ENCODE measurements around the gene ELOVL3.

The ELOVL3 gene

DNA sequence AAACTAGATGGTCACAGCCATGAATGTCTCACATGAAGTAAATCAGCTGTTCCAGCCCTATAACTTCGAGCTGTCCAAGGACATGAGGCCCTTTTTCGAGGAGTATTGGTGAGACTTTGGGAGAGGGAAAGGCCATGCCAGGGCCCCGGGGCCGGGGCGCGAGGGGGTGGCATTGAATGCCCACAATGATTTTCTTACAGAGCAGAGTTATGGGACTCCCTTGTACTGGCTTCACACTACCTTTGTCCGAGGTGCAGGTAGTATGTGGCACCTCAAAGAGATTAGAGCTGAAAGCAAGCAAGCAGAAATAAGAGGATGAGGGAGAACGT, 407 bp downstream of the ELOVL3 start:
- no peak for DNase-seq

DNA sequence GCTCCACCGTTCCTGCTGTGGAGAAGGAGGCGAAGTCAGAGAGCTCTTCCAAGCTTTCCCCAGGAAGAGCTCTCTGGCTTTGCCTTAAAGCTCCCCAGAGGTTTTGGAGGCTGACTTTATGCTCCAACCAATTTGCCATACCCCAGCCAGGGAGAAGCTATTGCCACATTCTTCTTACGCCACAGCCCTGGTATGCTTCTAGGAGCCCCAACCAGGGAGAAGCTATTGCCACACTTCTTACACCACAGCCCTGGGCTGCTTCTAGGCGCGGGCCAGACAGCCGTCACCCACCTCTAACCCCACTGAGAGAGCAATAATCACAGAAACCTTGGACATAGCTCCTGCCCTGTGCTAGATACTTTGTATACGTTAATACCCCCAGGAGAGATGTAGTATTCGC, 951 bp downstream of the ELOVL3 start:
- DNase-seq: no peak

DNA sequence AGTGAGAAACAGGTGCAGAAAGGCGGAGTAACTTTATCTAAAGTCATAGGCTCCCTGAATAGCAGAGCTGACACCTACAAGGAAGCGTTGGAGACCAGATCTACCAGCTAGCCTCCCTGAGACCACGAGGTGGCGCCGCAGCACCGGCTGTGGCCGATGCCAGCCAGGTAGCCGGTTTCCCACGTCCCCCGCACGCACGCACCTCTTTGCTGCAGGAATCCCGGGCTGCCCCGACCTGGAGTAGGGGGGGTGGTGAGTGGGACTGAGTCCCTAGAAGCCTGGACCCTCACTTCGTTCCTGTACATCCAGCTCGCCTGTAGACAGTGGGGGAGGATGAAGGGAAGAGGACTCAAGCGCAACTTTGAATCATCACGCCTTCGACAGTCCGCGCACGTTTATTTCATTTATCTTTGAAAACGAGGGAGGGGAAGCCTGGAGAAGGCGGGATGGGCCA, 3.7 kb downstream of the ELOVL3 start:
- DNase-seq: peak in 54 of 56 donors; percentile 7 to 87 (median 59)

DNA sequence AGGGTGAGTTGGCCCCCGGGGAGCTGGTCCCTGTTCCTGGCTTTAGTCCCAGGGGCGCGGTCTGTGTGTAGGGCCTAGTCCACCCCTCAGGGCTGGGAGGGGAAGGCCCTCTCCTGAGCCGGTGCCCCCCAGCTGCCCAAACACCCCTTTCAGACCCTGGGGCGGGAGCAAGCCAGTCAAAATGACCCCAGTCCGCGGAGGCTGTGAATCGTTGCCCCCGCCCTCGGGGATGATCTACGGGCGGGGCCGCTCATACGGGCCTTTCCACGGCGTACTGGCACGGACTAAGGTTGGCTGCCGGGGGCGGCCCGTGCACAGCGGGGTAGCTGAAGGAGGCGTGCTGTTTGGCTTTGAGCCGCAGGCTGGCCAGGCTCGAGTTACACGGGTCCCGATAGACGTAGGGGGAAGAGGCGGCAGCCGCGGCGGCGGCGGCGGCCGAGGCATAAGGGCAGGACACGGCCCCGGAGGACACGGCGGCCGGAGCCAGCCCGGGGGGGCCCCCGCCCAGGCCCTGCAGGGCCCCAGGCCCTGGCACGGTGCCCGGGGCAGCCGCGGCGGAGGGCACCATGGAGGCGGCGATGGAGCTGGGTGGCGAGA, 4.3 kb downstream of the ELOVL3 start:
- peak in 1 of 56 donors; percentile 23 for DNase-seq

DNA sequence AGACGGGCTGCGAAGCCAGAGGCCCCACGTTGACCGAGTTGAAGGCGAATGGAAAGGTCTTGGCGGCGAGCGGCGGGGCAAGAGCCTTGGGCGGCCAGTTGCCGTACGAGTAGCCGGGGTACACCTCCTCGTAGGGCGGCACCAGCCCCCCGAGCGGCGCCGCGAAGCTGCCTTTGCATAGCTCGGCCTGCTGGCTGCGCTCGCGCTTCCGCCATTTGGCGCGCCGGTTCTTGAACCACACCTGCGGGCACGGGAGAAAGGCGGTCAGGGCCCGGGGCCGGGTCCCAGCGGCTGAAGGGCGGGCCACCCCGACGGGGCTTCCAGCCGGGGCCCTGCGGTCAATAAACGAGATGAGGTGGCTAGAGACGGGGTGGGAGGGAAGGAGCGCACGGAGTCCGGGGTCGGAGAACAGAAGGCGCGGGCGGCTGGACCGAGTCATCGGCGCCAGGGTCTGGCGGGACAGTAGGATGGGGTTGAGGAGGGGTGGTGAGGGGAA, 4.8 kb downstream of the ELOVL3 start:
- peak in 1 of 56 donors; percentile 11 for DNase-seq

DNA sequence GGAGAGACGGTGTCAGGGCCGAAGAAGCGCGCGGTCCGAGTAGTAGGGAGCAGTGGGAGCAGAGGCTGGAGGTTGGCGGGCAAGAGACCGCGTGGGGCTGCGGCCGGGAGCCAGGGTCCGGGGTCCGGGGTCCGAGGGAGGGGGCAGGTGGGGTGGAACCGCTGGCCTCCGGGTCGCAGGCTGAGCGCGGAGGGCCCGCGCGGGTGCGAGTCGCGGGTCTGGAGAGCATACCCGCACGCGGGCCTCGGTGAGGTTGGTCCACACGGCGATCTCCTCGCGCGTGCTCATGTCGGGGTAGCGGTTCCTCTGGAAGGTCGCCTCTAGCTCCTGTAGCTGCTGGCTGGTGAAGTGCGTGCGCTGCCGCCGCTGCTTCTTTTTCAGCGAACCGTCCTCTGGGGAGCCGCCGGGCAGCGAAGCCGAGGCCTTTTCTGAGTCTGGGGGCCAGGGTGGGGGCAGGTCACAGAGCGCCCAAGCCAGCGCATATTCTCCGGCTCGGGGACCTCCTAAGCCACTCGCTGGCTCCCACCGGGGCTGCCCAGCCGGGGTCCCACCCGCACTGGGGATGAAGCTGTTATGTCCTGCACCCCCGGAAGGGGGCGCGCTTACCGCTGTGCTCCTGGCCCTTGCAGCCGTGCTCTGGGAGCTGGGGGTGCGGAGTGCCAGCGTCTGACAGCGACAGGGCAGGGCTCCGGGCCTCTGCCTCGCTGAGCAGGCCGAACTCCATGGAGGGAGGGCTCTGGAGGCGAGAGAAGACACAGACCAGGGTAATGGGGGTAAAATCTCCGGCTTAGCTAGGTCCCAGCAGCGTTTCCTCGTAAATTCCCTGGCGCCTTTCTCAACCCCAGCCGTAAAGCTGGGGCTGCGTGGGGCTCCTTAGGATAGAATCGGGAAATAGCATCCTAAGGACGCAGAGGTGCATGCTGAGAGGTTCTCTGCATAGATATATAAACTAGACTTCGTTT, 5.5 kb downstream of the ELOVL3 start:
- DNase-seq: peak in 1 of 56 donors; percentile 18

DNA sequence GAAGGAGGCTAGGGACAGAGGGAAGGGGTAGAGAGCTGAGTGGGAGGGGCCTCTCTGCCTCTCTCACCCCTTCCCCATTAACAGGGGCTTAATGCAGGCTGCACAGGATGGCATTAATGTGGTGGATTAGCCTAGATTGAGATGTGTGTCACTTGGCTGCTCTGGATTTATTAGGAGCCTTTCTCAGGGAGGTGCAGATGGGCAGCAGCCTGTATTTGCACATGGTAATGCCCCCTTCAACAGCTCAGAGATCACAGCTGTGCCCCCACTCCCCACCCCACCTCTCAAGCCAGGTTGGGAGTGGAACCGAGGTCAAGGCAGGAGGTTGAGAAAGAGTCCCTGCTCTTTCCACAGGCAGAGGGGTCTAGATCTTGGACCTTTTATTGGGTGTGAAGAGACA, 7.9 kb downstream of the ELOVL3 start:
- DNase-seq: no peak

DNA sequence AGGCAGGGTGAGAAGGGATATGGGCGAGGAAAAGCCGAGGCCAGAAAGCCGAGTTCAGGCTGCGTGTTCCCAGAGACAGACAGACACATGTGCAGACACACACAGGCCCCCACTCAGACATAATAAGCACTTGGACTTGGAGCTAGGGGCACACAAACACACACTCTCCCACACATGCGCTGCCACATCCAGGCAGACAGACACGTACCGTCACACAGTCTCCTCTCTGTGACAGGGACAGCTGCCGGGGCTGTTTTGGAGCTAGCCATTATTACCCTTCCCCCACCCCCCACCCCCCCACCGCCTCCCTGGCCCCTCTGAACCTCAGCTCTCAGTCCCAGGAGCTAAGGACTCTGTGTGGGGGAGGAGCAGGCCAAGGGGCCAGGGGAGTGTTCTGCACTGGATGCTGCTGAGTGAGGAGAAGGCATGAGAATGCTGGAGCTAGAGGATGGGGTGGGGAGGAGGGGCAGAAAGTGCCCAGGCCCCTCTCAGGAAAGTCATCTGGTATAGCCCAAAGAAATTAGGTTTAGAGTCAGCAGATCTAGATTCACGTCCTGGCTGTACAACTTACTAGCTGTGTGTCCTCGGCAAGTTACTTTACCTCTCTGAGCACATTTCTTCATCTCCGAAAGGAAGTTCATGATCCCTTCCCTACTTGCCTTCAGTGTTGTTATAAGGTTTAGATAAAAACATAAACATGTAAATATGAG, 8.9 kb downstream of the ELOVL3 start:
- DNase-seq: no peak

DNA sequence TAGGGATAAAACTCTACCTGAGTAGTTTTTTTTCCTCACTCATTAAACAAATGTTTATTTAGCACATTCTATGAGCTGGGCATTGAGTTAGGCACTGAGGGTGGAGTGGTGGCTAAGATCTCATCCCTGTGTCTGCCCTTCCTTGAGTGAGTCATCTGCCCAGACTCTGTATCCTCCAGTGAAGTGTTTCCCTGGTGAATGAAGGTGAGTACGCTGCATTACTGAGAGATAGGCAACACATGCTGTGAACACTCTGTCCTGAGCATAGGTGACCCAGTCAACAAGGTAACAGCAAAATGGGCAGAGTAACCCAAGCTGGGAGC, 9.5 kb downstream of the ELOVL3 start:
- DNase-seq: no peak

DNA sequence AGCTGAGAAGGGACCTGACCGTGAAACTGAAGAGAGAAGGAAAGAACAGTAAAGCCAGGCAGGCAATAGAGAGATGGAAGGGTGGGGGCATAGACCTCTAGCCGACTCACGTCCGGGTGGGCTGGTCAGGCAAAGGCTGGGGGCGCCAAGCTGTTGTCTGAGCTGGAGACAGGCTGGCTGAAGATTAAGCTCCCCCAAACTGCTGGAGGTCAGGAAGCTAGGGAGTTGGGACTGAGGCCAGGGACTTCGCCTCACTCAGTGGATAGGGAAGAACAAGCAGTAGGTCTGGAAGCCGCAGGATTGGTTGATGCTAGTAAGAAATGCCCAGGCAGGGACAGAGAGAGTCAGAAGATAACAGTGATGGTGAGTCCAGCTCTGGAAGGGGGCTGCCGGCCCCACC, 9.9 kb downstream of the ELOVL3 start:
- DNase-seq: no peak

DNA sequence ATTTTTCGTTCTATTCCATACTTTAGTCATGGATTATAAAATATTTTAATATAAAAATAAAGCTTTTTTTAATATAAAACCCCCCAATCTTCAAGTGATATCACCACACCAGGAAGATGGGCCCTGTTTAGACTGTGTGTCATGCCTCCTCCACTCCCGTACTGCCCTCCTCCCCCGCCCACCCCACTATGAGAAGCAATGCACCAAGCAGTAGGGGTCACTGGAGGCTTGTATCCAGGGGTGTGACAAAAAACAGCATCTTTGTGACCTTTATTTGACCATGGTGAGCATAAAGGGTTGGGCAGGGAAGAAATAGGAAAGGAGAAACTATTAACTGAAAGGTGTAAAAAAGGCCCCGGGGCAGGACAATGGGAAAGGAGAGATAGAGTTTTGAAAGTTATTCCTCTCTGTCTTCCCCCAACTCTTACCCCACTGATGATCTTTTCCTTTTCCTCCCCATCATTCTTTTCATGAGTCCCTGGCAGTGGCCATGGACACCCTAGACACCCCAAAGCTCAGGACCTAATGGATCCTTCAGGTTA, 11.7 kb downstream of the ELOVL3 start:
- DNase-seq: no peak

DNA sequence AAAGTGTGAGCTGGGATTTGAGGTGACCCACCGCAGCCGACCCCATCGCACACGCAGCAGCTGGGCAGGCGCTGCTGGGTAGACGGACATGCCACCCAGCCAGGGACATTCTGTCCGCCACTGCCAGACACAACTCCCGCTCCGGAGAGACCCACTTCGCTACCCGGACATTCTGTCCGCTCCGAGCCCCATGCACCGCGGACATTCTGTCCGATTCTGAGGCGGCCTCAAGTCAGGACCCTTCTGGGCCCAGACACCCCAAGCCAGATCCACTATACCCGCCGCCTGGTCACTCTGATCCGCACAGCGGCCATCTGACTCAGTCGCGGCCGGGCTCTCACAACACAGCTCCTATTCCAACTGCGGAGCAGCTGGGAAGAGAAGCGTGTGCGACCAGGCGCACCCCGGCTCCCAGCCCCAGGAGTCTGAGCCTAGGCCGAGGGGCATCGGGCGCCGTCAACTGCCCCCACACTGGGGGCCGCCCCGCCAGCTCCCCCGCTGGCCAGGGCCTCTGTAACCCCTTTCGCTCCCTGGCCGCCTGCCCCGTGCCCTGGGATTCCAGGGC, 14.4 kb downstream of the ELOVL3 start:
- DNase-seq: peak in 1 of 56 donors; percentile 13

DNA sequence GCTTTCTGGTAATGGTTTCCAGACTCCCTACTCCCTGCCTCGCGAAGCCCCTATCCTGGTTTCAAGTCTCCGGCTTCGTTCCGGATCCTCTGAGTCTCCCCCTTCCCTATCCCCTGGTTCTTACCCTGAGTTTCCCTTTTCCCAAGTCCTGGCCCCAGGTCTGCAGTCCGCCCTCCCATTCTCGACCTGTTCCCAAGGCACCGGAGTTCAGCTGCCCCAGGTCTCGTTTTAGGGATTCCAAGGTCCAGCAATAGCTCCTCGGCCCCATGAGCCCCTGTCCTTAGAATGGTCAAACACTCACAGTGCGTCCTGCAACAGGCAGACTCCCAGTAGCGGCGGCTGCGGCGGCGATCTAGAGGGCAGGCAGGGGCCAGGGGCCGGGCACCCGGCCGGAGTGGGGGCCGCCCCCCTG, 14.9 kb downstream of the ELOVL3 start:
- peak in 1 of 56 donors; percentile 18 for DNase-seq

DNA sequence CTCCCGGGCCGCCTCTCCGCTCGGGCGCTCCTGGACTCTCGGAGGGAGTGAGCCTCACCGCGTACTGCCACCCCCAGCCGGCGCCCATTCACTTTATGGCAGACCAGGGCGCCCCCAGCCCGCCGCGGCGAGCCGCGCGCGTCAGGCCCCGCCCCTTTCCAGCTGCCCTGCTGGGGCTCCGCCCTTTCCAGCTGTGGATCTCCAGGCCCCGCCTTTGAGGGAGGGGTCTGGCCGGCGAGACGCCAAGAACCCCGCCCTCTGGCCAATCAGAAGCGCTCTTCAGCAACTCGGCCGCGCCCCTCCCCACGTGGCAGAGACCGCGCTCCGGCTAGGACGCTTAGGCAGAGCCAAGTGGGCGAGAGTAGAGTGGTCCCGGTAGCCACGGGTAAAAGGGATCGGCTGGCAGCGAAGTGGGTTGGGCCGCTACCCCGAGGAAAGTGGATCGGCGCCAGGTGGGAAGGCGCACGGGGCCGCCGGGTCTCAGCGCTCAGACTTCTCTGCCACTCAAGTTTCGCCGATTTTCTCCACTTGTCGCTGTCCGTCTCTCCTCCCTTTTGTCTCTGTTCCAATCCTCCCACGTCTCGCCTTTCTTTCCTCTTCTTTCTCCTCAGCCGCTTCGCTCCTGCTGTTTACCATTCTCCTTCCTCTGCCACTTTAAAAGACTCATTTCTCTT, 15.5 kb downstream of the ELOVL3 start, which contains the start of gene PITX3:
Gene PITX3, minus strand, starts transcription at position 69 of the 674 bp plus-strand sequence. CDS start 9,432 bp downstream, outside the sequence.
- peak in 48 of 56 donors; percentile 5 to 84 (median 42) for DNase-seq

DNA sequence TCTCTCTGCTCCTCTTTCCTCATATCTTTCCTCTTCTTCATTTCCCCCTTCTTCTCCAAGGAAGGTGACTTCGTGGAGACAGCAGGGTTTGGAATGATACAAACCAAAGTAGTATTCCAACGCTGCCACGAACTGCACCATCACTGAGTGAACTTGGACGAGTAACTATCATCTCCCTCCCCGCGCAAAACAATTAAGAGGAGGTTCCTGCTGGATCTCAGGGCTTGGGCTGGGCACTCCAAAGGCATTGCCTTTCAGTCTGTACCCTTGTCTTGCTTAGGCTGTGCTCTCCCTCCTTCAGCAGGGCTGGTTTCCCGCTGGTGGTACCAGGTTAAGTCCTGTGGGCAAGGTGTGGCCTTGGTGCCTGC, 16.0 kb downstream of the ELOVL3 start:
- no peak for DNase-seq

DNA sequence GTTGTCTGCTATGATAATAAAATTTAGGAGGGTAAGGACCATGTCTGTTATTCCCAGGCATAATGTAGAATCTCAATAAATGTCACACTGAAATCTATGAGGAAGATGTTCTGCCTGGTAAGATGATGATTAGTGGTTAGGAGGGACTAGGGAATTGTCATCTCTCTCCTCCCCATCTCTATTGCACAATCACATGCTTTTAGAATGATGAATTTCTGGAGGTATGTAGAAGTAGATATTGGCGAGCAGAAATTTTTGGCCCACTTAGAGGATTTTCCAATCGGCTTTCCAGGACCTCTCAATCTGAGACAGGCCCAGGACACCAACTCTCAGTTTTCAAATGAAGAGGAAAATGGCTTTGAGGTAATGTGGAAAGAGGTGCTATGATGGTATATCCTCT, 17.2 kb downstream of the ELOVL3 start:
- no peak for DNase-seq

DNA sequence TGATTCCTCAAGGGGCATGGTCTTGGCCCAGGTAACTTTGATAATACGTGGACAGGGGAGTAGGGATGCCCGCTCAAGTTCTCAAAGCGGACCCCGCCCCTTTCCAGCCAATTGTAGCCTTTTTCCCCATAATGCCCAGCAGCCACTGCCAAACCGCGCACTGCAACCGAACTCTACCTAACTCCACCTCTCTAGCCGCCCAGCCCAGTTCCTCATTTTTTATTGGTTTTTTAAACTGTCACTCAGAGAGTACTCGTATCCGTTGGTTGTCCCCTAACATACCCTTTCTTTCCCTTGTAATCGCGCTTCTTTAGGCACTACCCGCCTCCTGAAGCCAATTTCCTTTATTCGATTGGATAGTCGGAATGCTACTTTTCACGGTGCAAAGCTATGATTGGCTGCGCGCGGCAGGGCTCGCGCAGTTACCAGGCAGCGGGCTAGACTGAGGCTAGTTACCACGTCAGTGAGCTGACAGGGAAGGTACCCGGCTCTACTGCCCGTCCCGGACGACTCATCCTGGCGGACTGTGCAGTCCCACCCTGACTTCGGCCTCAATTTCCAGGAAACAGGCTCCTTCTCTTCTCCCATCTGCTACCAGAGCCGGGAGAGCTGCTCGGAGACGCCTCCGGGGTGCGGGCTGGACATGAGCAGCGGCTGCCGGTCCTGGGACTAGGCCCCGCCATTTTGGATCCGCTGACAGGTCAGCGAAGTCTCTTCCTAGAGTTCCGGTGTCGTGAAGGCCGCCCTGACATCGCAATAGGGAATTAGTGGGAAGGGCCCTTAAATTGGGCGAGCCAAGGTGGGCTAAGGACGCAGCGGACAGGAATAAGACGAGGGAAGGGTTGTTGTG, 19.2 kb downstream of the ELOVL3 start, which contains the start of gene GBF1:
Gene GBF1, plus strand, starts transcription at position 451 of the 850 bp plus-strand sequence. CDS start 13,407 bp downstream, outside the sequence.
- peak; percentile 79 to 100 (median 95) for DNase-seq

DNA sequence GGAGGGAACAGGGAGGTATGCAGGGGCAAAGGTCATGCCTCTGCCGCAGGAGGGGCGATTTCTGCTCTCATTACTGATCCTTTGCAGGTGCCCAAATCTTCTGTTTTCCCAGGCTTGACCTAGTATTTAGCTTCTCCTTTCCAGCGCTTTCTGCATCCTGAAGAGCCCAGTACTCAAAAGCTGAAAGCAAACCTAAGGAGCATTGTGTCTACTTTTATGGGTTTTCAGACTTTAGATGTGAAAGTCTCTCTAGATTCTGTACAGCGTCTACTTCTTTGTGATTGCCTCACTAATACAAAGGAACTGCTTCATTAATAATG, 19.8 kb downstream of the ELOVL3 start:
- DNase-seq: no peak

DNA sequence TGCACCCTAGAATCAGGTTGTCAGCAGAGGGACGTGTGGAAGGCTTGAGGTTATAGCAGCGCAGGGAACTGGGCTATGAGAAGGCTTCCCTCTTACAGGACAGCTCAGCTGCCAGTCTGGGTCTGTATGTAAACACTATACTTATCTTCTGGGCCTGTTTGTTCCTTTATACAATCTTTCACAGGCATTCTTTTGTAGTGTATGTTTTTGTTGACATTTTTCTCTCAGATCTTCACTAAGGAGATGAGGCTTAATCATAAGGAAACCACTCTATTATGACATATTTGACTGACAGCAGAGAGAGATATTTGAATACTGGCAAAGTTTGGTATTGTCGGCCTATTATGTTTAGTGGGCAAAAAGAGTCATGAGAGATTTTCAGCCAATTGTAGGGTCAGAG, 20.2 kb downstream of the ELOVL3 start:
- DNase-seq: no peak

DNA sequence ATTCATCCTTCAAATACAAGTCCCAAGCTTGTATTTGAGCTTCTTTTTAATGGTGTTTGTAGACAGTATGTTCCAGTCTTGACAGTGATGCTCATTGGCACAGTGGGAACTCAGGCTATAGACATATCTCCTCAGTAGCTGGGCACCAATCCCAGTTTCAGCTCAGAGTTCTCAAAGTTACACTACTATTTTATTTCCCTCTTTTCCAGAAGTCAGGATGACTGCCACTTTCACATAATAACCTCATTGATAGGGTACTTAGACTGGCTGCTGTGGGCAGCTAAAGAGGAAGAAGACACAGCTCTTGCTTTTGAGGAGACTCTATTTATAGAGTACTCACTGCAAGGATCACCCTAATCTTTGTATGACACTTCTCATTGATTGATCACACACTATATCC, 21.6 kb downstream of the ELOVL3 start:
- peak in 1 of 56 donors; percentile 18 for DNase-seq

All from nucleus accumbens (tissue), 56 donors.